ENCODE results near the gene SSBP4. TPM values are rescaled to one million over a fixed set of nuclear protein-coding genes. Genes with fewer than 3 reads are reported as not detected.
"Not testable (repeated sequence)": the region's sequence is repeated elsewhere in the genome, so short reads cannot be mapped to it uniquely, and the experiment has no call there.

The SSBP4 gene
- total RNA-seq, 1 donor: 76.4 TPM

DNA sequence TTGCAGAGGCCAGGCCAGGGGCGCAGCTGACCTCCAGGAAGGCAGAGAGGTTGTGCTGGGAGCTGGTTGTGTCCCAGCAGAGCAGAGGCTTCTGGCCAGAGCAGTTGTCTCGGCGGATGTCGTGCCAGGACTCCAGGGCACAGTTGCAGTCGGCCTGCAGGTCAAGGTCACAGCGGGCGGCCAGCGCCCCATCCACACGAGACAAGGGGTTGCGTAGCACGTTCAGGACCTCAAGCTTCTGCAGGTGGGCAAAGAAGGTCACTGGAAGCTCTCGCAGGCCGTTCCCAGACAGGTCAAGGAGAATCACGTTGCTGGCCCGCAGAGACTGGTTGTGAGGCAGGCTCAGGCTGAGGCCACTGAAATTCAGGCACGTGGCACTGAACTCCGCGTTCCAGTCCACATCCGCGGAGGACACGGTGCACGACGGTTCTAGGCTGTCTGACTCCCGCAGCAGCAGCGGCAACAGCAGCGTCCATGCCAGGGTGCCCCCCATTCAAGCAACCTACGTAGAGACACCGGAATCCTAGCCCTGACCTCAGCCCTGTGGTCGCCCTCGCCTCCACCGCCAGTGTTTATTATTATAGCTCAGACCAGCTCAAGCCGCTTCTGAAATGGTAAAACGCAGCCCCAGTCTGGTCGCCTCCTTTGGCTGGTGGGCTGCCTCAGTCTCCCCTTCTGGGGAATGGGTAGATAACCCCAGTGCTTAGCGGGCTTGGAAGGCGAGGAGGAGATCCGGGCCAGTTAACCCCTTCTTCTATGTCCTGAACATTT, 22.5 kb upstream of the SSBP4 start:
- TF ChIP-seq, protein P1, sequence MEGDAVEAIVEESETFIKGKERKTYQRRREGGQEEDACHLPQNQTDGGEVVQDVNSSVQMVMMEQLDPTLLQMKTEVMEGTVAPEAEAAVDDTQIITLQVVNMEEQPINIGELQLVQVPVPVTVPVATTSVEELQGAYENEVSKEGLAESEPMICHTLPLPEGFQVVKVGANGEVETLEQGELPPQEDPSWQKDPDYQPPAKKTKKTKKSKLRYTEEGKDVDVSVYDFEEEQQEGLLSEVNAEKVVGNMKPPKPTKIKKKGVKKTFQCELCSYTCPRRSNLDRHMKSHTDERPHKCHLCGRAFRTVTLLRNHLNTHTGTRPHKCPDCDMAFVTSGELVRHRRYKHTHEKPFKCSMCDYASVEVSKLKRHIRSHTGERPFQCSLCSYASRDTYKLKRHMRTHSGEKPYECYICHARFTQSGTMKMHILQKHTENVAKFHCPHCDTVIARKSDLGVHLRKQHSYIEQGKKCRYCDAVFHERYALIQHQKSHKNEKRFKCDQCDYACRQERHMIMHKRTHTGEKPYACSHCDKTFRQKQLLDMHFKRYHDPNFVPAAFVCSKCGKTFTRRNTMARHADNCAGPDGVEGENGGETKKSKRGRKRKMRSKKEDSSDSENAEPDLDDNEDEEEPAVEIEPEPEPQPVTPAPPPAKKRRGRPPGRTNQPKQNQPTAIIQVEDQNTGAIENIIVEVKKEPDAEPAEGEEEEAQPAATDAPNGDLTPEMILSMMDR (IDR thresholded peaks at IDR 0.05; ENCODE audit: insufficient read depth, low read length): no peak
- DNase-seq (ENCODE audit: low read depth): no peak
- H3K4me3 ChIP-seq (ENCODE audit: low read depth, low read length): no peak overlapping the region

DNA sequence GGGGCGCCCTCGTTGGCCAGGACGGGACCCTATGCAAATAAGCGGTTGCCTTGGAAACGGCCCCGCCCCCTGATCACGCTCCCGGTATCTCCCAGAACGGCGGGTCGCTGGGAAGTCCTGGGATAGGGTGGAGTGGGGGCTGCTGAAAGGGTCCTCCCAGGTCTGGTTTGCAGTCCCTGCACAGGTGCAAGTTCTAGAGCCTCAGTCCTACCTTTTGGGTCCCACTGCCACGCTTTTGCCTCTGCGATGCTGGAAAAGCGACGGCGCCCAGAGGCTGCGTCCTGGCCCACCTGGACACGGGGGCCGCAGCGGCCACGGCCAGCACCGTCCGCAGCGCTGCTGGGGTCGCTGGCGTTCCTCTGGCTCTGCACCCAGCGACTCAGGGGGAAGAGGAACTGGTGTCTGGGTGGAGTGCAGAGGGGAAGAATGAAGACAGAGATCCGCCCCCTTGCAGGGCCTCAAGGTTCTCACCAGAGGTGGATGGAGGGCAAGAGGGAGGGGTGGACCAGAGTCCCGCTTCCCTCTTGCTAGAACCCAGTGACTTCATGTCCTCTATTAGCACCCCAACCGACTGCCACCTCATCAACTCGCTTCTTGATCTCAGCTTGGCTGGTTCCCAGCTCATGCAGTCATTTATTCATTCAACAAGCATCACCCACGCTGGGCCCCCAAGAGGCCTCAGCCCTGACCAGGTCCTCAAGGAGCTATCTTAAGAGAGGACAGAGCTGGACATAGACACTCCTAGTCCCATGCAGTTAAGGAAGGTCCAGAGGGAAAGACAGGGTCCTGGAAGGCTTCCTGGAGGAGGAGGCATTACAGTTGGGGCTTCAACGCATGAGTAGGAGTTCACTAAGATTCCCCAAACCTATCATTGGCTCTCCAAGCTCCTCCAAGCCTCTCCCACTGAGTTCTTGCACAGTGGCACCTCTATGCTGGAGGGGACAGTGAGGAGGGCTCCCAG, 21.7 kb upstream of the SSBP4 start, which contains the start of gene LRRC25:
Gene LRRC25, minus strand, starts transcription at position 381 of the 961 bp plus-strand sequence. CDS start 659 bp downstream, outside the sequence.
- no peak for DNase-seq (ENCODE audit: low read depth)
- H3K4me3 ChIP-seq (ENCODE audit: low read depth, low read length): no peak within 1 kb of the TSS

DNA sequence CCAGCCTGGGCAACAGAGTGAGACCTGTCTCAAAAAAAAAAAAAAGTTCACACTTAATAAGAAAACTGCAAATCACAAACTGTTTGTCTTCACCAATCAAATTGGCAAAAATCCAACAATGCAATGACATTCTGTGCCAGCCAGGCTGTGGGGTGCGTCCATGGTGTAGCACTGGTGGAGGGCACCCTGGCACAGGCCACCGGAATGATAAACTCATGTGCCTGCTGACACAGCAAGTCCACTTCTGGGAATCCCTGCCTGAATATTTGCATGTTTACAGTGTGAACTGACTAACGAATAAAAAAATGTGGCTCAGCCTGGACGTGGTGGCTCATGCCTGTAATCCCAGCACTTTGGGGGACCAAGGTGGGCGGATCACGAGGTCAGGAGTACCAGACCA, 20.2 kb upstream of the SSBP4 start:
- TF ChIP-seq, protein P1 (IDR thresholded peaks at IDR 0.05; ENCODE audit: insufficient read depth, low read length): no peak
- H3K4me3 ChIP-seq (ENCODE audit: low read depth, low read length): no peak overlapping the region
- DNase-seq (ENCODE audit: low read depth): peak; percentile 49

More for the DNA sequence above, 21.7 kb upstream of the SSBP4 start, which contains the start of gene LRRC25:
- TF ChIP-seq, protein P1 (IDR thresholded peaks at IDR 0.05; ENCODE audit: insufficient read depth, low read length): no peak

DNA sequence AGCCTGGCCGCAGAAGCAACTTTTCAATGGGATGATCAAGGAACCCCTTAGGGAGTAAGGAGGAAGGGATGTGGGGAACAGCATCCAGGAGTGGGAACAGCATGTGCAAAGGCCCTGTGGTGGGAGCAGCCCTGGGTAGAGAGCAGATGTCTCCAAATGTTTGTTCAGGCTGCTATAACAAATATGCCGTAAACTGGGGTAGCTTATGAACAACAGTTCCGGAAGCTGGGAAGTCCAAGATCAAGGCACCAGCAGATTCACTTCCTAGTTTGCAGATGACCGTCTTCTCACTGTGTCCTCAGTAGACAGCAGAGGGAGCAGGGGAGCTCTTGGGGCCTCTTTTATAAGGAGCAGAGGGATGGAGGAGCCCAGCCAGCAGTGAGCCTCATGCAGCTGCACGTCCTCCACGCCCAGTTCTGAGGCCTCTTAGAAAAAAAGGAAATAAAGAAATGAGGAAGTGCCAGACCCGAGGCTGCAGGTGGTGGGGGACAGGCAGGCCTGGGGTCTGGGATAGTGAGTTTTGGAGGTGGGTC, 17.6 kb upstream of the SSBP4 start:
- no peak overlapping the region for H3K4me3 ChIP-seq (ENCODE audit: low read depth, low read length)
- TF ChIP-seq, protein P1 (IDR thresholded peaks at IDR 0.05; ENCODE audit: insufficient read depth, low read length): peak; percentile 60
- peak; percentile 78 for DNase-seq (ENCODE audit: low read depth)

DNA sequence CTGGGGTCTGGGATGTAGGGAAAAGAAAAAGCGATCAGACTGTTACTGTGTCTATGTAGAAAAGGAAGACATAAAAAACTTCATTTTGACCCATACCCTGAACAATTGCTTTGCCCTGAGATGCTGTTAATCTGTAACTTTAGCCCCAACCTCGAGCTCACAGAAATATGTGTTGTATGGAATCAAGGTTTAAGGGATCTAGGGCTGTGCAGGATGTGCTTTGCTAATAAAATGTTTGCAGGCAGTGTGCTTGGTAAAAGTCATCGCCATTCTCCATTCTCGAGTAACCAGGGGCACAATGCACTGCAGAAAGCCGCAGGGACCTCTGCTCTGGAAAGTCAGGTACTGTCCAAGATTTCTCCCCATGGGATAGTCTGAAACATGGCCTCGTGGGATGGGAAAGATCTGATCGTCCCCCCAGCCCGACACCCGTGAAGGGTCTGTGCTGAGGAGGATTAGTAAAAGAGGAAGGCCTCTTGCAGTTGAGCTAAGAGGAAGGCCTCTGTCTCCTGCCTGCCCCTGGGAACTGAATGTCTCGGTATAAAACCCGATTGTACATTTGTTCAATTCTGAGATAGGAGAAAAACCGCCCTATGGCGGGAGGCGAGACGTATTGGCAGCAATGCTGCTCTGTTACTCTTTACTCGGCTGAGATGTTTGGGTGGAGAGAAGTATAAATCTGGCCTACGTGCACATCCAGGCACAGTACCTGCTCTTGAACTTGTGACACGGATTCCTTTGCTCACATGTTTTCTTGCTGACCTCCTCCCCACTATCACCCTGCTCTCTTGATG, 16.5 kb upstream of the SSBP4 start:
- not testable (repeated sequence) for DNase-seq (ENCODE audit: low read depth); H3K4me3 ChIP-seq (ENCODE audit: low read depth, low read length)

DNA sequence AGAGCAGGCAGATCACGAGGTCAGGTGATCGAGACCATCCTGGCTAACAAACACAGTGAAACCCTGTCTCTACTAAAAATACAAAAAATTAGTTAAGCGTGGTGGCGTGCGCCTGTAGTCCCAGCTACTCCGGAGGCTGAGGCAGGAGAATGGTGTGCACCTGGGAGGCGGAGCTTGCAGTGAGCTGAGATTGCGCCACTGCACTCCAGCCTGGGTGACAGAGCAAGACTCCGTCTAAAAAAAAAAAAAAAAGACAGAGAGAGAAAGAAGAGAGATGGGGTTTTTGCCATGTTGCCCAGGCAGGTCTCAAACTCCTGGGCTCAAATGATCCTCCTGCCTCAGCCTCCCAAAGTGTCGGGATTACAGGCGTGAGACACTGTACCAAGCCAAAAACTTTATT, 13.4 kb upstream of the SSBP4 start:
- H3K4me3 ChIP-seq (ENCODE audit: low read depth, low read length); DNase-seq (ENCODE audit: low read depth): not testable (repeated sequence)

DNA sequence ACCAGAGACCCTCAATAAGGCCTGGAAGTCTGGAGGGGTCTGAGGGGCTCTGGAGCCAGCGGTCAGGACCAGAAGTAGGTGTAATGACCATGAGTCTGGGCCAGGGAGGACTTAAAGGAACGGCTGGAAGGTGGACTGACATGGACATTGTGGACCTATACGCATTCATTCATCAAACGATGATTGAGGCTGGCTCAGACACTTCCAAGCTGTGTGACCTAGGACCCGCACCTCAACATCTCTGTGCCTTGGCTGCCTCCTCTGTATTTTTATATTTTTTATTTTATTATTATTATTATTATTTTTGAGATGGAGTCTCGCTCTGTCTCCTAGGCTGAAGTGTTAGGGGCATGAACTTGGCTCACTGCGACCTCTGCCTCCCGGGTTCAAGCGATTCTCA, 12.4 kb upstream of the SSBP4 start:
- no peak for DNase-seq (ENCODE audit: low read depth)
- TF ChIP-seq, protein P1 (IDR thresholded peaks at IDR 0.05; ENCODE audit: insufficient read depth, low read length): no peak
- no peak overlapping the region for H3K4me3 ChIP-seq (ENCODE audit: low read depth, low read length)
